Osteoblast (primary cell): ENCODE data around the gene TMPRSS9. TPM values are rescaled to one million over a fixed set of nuclear protein-coding genes. Genes with fewer than 3 reads are reported as not detected.
A peak's percentile ranks its signal among the peaks of the same experiment; 100 is the strongest.

Experiments used
- DNase-seq: peaks from one replicate; pipeline ENCODE4 v3.0.0; 2011; ENCODE audit warnings: low spot score, mixed read lengths; ENCODE audit not compliant: insufficient read length; ENCODE audit errors: missing footprints
- H2AFZ ChIP-seq: 2 replicates; pipeline ENCODE4 v1.6.0; 2011; ENCODE audit warnings: mild to moderate bottlenecking, low read length
- H3K27ac ChIP-seq: 2 replicates; pipeline ENCODE4 v1.5.1; 2011; ENCODE audit warnings: mild to moderate bottlenecking, low read depth, low read length, moderate library complexity
- H3K27me3 ChIP-seq: 2 replicates; pipeline ENCODE4 v1.6.0; 2012; ENCODE audit warnings: mild to moderate bottlenecking, control low read depth, inconsistent platforms, low read length, moderate library complexity; ENCODE audit not compliant: insufficient read depth
- H3K36me3 ChIP-seq: 2 replicates; pipeline ENCODE4 v1.5.1; 2011; ENCODE audit warnings: mild to moderate bottlenecking, low read length, control low read depth, moderate library complexity; ENCODE audit not compliant: insufficient read depth
- H3K4me1 ChIP-seq: 2 replicates; pipeline ENCODE4 v1.5.1; 2011; ENCODE audit warnings: mild to moderate bottlenecking, low read length, control low read depth, moderate library complexity; ENCODE audit not compliant: insufficient read depth
- H3K4me2 ChIP-seq: 2 replicates; pipeline ENCODE4 v1.6.0; 2011; ENCODE audit warnings: mild to moderate bottlenecking, low read length; ENCODE audit not compliant: insufficient read depth
- H3K4me3 ChIP-seq: fragments of 200-600 bp; sonication (generic); 3 replicates; pipeline ENCODE4 v1.5.1; 2012; ENCODE audit warnings: mild to moderate bottlenecking, low read length, inconsistent platforms; ENCODE audit not compliant: insufficient read depth
- H3K79me2 ChIP-seq: 2 replicates; pipeline ENCODE4 v1.6.0; 2012; ENCODE audit warnings: mild to moderate bottlenecking, low read length, control low read depth, inconsistent platforms; ENCODE audit not compliant: insufficient read depth
- H3K9me3 ChIP-seq: 2 replicates; pipeline ENCODE4 v1.5.1; 2011; ENCODE audit warnings: low read depth, low read length, control low read depth
- H4K20me1 ChIP-seq: 2 replicates; pipeline ENCODE4 v1.6.0; 2012; ENCODE audit warnings: mild to moderate bottlenecking, low read length, control low read depth; ENCODE audit not compliant: insufficient read depth
- total RNA-seq: library from RNA; depleted of rRNA; stranded (reverse); fragments of >200 nt; gene quantifications from 2 replicates; pipeline ENCODE4 v1.2.3, GENCODE V29; 2012
- TF ChIP-seq, protein P1 (sequence below): IDR thresholded peaks from 2 replicates; pipeline ENCODE4 v1.5.1; 2011; ENCODE audit warnings: mild to moderate bottlenecking, low read depth, low read length, moderate library complexity; ENCODE audit errors: extremely low read depth

TMPRSS9 gene
- total RNA-seq, 1 donor: 1.1 TPM

DNA sequence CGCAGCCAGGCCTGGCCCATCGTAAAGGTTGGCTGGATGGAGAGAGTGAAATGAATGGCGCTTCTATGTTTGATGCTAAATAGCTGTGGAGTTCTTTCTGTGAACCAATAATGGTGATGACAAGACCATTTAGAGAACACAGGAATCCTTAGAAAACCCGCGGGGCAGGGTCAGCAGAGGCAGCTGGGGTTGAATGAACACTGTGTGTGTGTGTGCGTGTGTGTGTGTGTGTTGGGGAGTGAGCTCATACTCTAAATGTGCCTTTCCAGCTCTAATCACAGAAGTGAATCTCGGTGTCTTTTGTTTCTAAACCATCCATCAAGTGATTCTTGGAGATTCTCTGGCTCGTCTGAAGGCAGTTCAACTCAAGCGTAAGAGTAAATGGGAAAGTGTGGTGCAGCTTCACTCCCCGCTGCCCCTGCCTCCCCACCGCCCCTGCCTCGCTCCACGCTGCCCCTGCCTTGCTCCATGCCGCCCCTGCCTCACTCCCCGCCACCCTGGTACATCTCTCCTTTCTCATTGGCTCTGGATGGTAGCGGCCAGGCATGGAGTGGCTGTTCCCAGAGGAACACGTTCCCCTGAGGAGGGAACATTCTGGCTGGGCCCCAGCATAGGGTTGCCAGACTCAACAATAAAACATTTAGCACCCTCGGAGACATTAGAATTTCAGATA, 21.2 kb downstream of the TMPRSS9 start:
- no peak overlapping the region for H3K4me2 ChIP-seq
- H3K27me3 ChIP-seq: no peaks in the 10 kb centered on the region
- peak; percentile 79 for DNase-seq
- no peaks in the 10 kb centered on the region for H3K79me2 ChIP-seq
- TF ChIP-seq, protein P1, sequence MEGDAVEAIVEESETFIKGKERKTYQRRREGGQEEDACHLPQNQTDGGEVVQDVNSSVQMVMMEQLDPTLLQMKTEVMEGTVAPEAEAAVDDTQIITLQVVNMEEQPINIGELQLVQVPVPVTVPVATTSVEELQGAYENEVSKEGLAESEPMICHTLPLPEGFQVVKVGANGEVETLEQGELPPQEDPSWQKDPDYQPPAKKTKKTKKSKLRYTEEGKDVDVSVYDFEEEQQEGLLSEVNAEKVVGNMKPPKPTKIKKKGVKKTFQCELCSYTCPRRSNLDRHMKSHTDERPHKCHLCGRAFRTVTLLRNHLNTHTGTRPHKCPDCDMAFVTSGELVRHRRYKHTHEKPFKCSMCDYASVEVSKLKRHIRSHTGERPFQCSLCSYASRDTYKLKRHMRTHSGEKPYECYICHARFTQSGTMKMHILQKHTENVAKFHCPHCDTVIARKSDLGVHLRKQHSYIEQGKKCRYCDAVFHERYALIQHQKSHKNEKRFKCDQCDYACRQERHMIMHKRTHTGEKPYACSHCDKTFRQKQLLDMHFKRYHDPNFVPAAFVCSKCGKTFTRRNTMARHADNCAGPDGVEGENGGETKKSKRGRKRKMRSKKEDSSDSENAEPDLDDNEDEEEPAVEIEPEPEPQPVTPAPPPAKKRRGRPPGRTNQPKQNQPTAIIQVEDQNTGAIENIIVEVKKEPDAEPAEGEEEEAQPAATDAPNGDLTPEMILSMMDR: no peak
- no peaks in the 10 kb centered on the region for H3K36me3 ChIP-seq
- no peak overlapping the region for H2AFZ ChIP-seq
- H3K27ac ChIP-seq: no peak overlapping the region
- H3K4me3 ChIP-seq: no peak overlapping the region
- no peaks in the 10 kb centered on the region for H4K20me1 ChIP-seq
- H3K4me1 ChIP-seq: peaks cover 9% of the 10 kb centered on the region
- peaks cover 4% of the 10 kb centered on the region for H3K9me3 ChIP-seq

DNA sequence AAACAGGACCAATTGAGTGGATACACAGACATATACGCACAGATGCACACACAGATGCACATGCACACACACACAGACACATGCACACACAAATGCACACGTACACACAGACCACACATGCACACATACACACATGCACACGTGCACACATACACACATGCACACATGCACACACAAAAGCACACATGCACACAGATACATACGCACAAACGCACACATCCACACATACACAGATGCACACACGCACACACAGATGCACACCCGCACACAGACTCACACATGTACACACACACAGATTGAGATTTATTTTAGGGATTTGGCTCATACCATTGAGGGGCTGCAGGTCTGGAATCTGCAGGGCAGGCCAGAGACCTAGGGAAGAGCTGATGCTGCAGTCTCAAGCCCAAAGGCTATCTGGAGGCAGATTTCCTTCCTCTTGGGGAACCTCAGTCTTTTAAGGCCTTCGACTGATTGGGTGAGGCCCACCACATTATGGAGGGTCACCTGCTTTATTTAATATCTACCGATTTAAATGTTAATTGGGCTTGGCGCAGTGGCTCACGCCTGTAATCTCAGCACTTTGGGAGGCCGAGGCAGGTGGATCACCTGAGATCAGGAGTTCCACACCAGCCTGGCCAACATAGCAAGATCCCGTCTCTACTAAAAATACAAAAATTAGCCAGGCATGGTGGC, 22.6 kb downstream of the TMPRSS9 start:
- H2AFZ ChIP-seq: no peak overlapping the region

DNA sequence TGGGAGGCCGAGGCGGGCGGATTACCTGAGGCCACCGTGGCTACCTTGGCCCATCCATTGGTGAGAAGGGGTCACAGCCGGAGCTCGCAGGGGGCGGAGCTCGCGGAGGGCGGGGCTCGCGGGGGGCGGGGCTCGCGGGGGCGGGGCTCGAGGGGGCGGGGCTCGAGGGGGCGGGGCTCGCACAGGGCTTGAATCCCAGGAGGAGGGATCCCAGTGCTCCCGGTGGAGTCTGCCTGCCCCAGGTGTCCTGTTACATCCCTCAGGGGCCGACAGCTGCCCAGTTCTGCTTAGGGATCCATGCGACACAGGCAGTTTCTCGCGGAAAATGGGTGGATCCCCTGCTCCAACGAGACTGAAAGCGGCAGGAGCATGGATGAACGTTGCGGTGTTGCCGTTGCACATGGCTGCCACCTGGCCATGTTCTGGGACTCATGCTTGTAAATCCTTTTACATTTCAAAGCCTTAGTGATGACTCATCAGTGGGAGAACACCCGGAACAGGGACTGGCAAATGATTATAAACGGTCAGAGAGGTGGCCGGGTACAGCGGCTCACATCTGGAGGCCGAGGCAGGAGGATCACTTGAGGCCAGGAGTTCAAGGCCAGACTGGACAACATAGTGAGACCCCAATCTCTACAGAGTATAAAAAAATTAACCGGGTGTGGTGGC, 25.1 kb downstream of the TMPRSS9 start:
- TF ChIP-seq, protein P1: no peak
- Histone ChIP-seq H3K4me3 (peak overlapping the region; percentile 34), H3K79me2 (no peaks in the 10 kb centered on the region), H3K36me3 (no peaks in the 10 kb centered on the region), H4K20me1 (no peaks in the 10 kb centered on the region), H2AFZ (peak overlapping the region; percentile 81), H3K27ac (no peak overlapping the region), H3K9me3 (peaks cover 2% of the 10 kb centered on the region), H3K27me3 (peaks cover 6% of the 10 kb centered on the region), H3K4me2 (peak overlapping the region; percentile 66), H3K4me1 (peaks cover 9% of the 10 kb centered on the region)
- peak; percentile 95 for DNase-seq

More for the DNA sequence above, 22.6 kb downstream of the TMPRSS9 start:
- H3K79me2 ChIP-seq: no peaks in the 10 kb centered on the region
- H3K4me3 ChIP-seq: no peak overlapping the region
- peaks cover 4% of the 10 kb centered on the region for H3K9me3 ChIP-seq
- H3K4me1 ChIP-seq: peaks cover 9% of the 10 kb centered on the region
- DNase-seq: no peak
- TF ChIP-seq, protein P1: no peak
- no peaks in the 10 kb centered on the region for H3K36me3 ChIP-seq
- H3K27me3 ChIP-seq: peaks cover 3% of the 10 kb centered on the region
- H3K4me2 ChIP-seq: no peak overlapping the region
- H4K20me1 ChIP-seq: no peaks in the 10 kb centered on the region
- H3K27ac ChIP-seq: no peak overlapping the region
